Measurements from ENCODE around the gene KLHL40.

The KLHL40 gene

GRCh38 chr3:42736081-42736480, 50.7 kb downstream of the KLHL40 start:
- no peaks in the 10 kb centered on the region for H3K36me3 ChIP-seq (ENCODE audit: control insufficient read depth, insufficient read depth, low read length)
- no peaks in the 10 kb centered on the region for H3K27me3 ChIP-seq (ENCODE audit: control insufficient read depth, insufficient read depth, low read length)
- no peak overlapping the region for H3K4me3 ChIP-seq (ENCODE audit: low read depth, low read length)
- no peaks in the 10 kb centered on the region for H3K9me3 ChIP-seq (ENCODE audit: control insufficient read depth, insufficient read depth, low read length)
- H3K4me1 ChIP-seq (ENCODE audit: control insufficient read depth, insufficient read depth, low read length): peaks cover 8% of the 10 kb centered on the region
- no peak overlapping the region for H3K9ac ChIP-seq (ENCODE audit: low read depth, low read length)

- no peaks in the 10 kb centered on the region for H3K27me3 ChIP-seq (ENCODE audit: control insufficient read depth, insufficient read depth, low read length)
- no peak overlapping the region for H3K4me3 ChIP-seq (ENCODE audit: low read depth, low read length)
- H3K36me3 ChIP-seq (ENCODE audit: control insufficient read depth, insufficient read depth, low read length): no peaks in the 10 kb centered on the region
- H3K9ac ChIP-seq (ENCODE audit: low read depth, low read length): no peak overlapping the region
- H3K4me1 ChIP-seq (ENCODE audit: control insufficient read depth, insufficient read depth, low read length): peaks cover 8% of the 10 kb centered on the region
- no peaks in the 10 kb centered on the region for H3K9me3 ChIP-seq (ENCODE audit: control insufficient read depth, insufficient read depth, low read length)
These were observed 51.2 kb downstream of the KLHL40 start for GRCh38 chr3:42736531-42736930.

- Histone ChIP-seq H3K9ac (ENCODE audit: low read depth, low read length) (no peak overlapping the region), H3K4me3 (ENCODE audit: low read depth, low read length) (no peak overlapping the region), H3K36me3 (ENCODE audit: control insufficient read depth, insufficient read depth, low read length) (no peaks in the 10 kb centered on the region), H3K9me3 (ENCODE audit: control insufficient read depth, insufficient read depth, low read length) (no peaks in the 10 kb centered on the region), H3K4me1 (ENCODE audit: control insufficient read depth, insufficient read depth, low read length) (peaks cover 9% of the 10 kb centered on the region), H3K27me3 (ENCODE audit: control insufficient read depth, insufficient read depth, low read length) (no peaks in the 10 kb centered on the region)
These were observed 54.2 kb downstream of the KLHL40 start for GRCh38 chr3:42739401-42740158.

GRCh38 chr3:42741796-42742195, 56.5 kb downstream of the KLHL40 start:
- no peaks in the 10 kb centered on the region for H3K36me3 ChIP-seq (ENCODE audit: control insufficient read depth, insufficient read depth, low read length)
- H3K9me3 ChIP-seq (ENCODE audit: control insufficient read depth, insufficient read depth, low read length): no peaks in the 10 kb centered on the region
- H3K4me3 ChIP-seq (ENCODE audit: low read depth, low read length): no peak overlapping the region
- peaks cover 7% of the 10 kb centered on the region for H3K4me1 ChIP-seq (ENCODE audit: control insufficient read depth, insufficient read depth, low read length)
- H3K27me3 ChIP-seq (ENCODE audit: control insufficient read depth, insufficient read depth, low read length): peaks cover 2% of the 10 kb centered on the region
- H3K9ac ChIP-seq (ENCODE audit: low read depth, low read length): no peak overlapping the region
